ENCODE measurements around the gene ZFP82. TPM values are rescaled to one million over a fixed set of nuclear protein-coding genes. Genes with fewer than 3 reads are reported as not detected.

ZFP82 gene
- total and polyA plus RNA-seq, 4 experiments from 2014 or later = 8.2 to 12.3 (median 8.5) TPM

- Mint-ChIP-seq H3K9me3 (peaks cover 10 to 93% (median 70%) of the 10 kb centered on the region in 8 donors), H3K36me3 (peaks cover 78 to 86% of the 10 kb centered on the region in 2 donors), H3K4me1 (no peaks in the 10 kb centered on the region), H3K4me3 (peak overlapping the region in 1 of 8 donors; percentile 36), H3K27ac (no peak overlapping the region), H3K27me3 (no peaks in the 10 kb centered on the region)
- H3K4me3 ChIP-seq (ENCODE audit: low read length in 2 of 2) = no peak overlapping the region
- H3K27me3 ChIP-seq (ENCODE audit: insufficient read depth, low read length) = no peaks in the 10 kb centered on the region
- peaks cover 5 to 18% of the 10 kb centered on the region in 2 donors for H3K9me3 ChIP-seq (ENCODE audit: control insufficient read depth in 1 of 2, low read length in 2 of 2)
- DNase-seq = no peak
- POLR2A ChIA-PET (ENCODE audit: partially characterized antibody) = interaction anchor here (0.8 kb wide), 1 partner anchor 22 kb away, joined by 3 read pairs; no protein-coding TSS in a partner anchor
- intact Hi-C loops (cut with micrococcal nuclease) = no loop called here
- peaks cover 17% of the 10 kb centered on the region for H3K36me3 ChIP-seq (ENCODE audit: insufficient read depth, low read length)
- CTCF ChIA-PET (ENCODE audit: partially characterized antibody) = no interaction called here
- H3K27ac ChIP-seq (ENCODE audit: low read depth, low read length) = no peak overlapping the region
- no peaks in the 10 kb centered on the region for H3K4me1 ChIP-seq (ENCODE audit: insufficient read depth, low read length)
Observed at GRCh38 chr19:36401475-36401874, 17.0 kb downstream of the ZFP82 start.

GRCh38 chr19:36398571-36398970, 19.9 kb downstream of the ZFP82 start:
- intact Hi-C loops (cut with micrococcal nuclease) = no loop called here
- Histone ChIP-seq H3K4me3 (ENCODE audit: low read length in 2 of 2) (no peak overlapping the region), H3K27ac (ENCODE audit: low read depth, low read length) (no peak overlapping the region), H3K27me3 (ENCODE audit: insufficient read depth, low read length) (no peaks in the 10 kb centered on the region), H3K9me3 (ENCODE audit: control insufficient read depth in 1 of 2, low read length in 2 of 2) (peaks cover 5 to 29% of the 10 kb centered on the region in 2 donors), H3K4me1 (ENCODE audit: insufficient read depth, low read length) (no peaks in the 10 kb centered on the region), H3K36me3 (ENCODE audit: insufficient read depth, low read length) (peaks cover 2% of the 10 kb centered on the region)
- ChIA-PET CTCF (ENCODE audit: partially characterized antibody) (no interaction called here), POLR2A (ENCODE audit: partially characterized antibody) (interaction anchor here (1.1 kb wide), 1 partner anchor 184 kb away, joined by 3 read pairs; the partner anchor contains the start of gene ZNF565)
- no peak overlapping the region for H3K4me3 Mint-ChIP-seq
- no peak overlapping the region for H3K27ac Mint-ChIP-seq
- H3K27me3 Mint-ChIP-seq = no peaks in the 10 kb centered on the region
- peaks cover 0 to 2% (median 0%) of the 10 kb centered on the region in 4 donors for H3K4me1 Mint-ChIP-seq
- peaks cover 73 to 77% of the 10 kb centered on the region in 2 donors for H3K36me3 Mint-ChIP-seq
- no peak for DNase-seq
- peaks cover 3 to 93% (median 71%) of the 10 kb centered on the region in 8 donors for H3K9me3 Mint-ChIP-seq

GRCh38 chr19:36392916-36393673, 25.3 kb downstream of the ZFP82 start:
- no peaks in the 10 kb centered on the region for H3K27me3 Mint-ChIP-seq
- peaks cover 5 to 92% (median 75%) of the 10 kb centered on the region in 8 donors for H3K9me3 Mint-ChIP-seq
- Histone ChIP-seq H3K27me3 (ENCODE audit: insufficient read depth, low read length) (no peaks in the 10 kb centered on the region), H3K36me3 (ENCODE audit: insufficient read depth, low read length) (peaks cover 5% of the 10 kb centered on the region), H3K9me3 (ENCODE audit: control insufficient read depth in 1 of 2, low read length in 2 of 2) (peaks cover 5 to 43% of the 10 kb centered on the region in 2 donors), H3K27ac (ENCODE audit: low read depth, low read length) (no peak overlapping the region), H3K4me1 (ENCODE audit: insufficient read depth, low read length) (no peaks in the 10 kb centered on the region), H3K4me3 (ENCODE audit: low read length in 2 of 2) (peak overlapping the region in 1 of 2 donors; percentile 0)
- CTCF ChIA-PET (ENCODE audit: partially characterized antibody) = no interaction called here
- no peak overlapping the region for H3K27ac Mint-ChIP-seq
- H3K4me3 Mint-ChIP-seq = no peak overlapping the region
- H3K36me3 Mint-ChIP-seq = peaks cover 55% of the 10 kb centered on the region in 2 donors
- intact Hi-C loops (cut with micrococcal nuclease) = no loop called here
- H3K4me1 Mint-ChIP-seq = peaks cover 0 to 2% (median 0%) of the 10 kb centered on the region in 4 donors
- POLR2A ChIA-PET (ENCODE audit: partially characterized antibody) = no interaction called here
- DNase-seq = no peak

- intact Hi-C loops (cut with micrococcal nuclease) = loop anchor here (1.0 to 5.0 kb wide), 11 partner anchors 39 to 1400 kb away; partner anchors contain the start of genes ZFP82, ZNF146, ZNF260 and ZNF420
- H3K9me3 Mint-ChIP-seq = peaks cover 0 to 36% (median 17%) of the 10 kb centered on the region in 8 donors
- H3K36me3 Mint-ChIP-seq = peaks cover 7 to 21% of the 10 kb centered on the region in 2 donors
- H3K4me3 Mint-ChIP-seq = peak overlapping the region; percentile 75 to 96 (median 94)
- ChIA-PET CTCF (ENCODE audit: partially characterized antibody) (interaction anchor here (0.9 to 1.9 kb wide), 2 partner anchors 699 to 702 kb away, joined by 3 to 4 read pairs; partner anchors contain the start of gene ZNF420), POLR2A (ENCODE audit: partially characterized antibody) (interaction anchor here (0.5 to 2.5 kb wide), 17 partner anchors 17 to 1127 kb away, joined by 3 to 18 read pairs (median 4); partner anchors contain the start of genes ZNF146, ZNF260, ZNF382 and ZNF420)
- peaks cover 13 to 34% (median 18%) of the 10 kb centered on the region in 4 donors for H3K4me1 Mint-ChIP-seq
- no peaks in the 10 kb centered on the region for H3K9me3 ChIP-seq (ENCODE audit: control insufficient read depth in 1 of 2, low read length in 2 of 2)
- peaks cover 18% of the 10 kb centered on the region for H3K4me1 ChIP-seq (ENCODE audit: insufficient read depth, low read length)
- H3K4me3 ChIP-seq (ENCODE audit: low read length in 2 of 2) = peak overlapping the region; percentile 76 to 87
- no peaks in the 10 kb centered on the region for H3K36me3 ChIP-seq (ENCODE audit: insufficient read depth, low read length)
- H3K27ac ChIP-seq (ENCODE audit: low read depth, low read length) = peak overlapping the region; percentile 76
- DNase-seq = no peak
- H3K27me3 ChIP-seq (ENCODE audit: insufficient read depth, low read length) = no peaks in the 10 kb centered on the region
- no peaks in the 10 kb centered on the region for H3K27me3 Mint-ChIP-seq
- H3K27ac Mint-ChIP-seq = peak overlapping the region in 4 of 7 donors; percentile 22 to 95 (median 59)
Observed at GRCh38 chr19:36379510-36379819, 39.0 kb downstream of the ZFP82 start.

- intact Hi-C loops (cut with micrococcal nuclease) = loop anchor here (1.0 to 5.0 kb wide), 12 partner anchors 39 to 1400 kb away; partner anchors contain the start of genes ZFP82, ZNF146, ZNF260 and ZNF382
- Mint-ChIP-seq H3K9me3 (peaks cover 0 to 35% (median 18%) of the 10 kb centered on the region in 8 donors), H3K4me3 (peak within 1 kb of the TSS; percentile 87 to 96 (median 94)), H3K27ac (peak within 1 kb of the TSS; percentile 81 to 97 (median 93)), H3K4me1 (peaks cover 13 to 34% (median 18%) of the 10 kb centered on the region in 4 donors), H3K36me3 (peaks cover 8 to 25% of the 10 kb centered on the region in 2 donors), H3K27me3 (no peaks in the 10 kb centered on the region)
- peak within 1 kb of the TSS; percentile 76 for H3K27ac ChIP-seq (ENCODE audit: low read depth, low read length)
- peak within 1 kb of the TSS; percentile 76 to 87 for H3K4me3 ChIP-seq (ENCODE audit: low read length in 2 of 2)
- peak; percentile 92 to 96 (median 95) for DNase-seq
- ChIA-PET POLR2A (ENCODE audit: partially characterized antibody) (interaction anchor here (0.5 to 2.5 kb wide), 19 partner anchors 18 to 1215 kb away, joined by 3 to 18 read pairs (median 4); partner anchors contain the start of genes ZNF146, ZNF260, ZNF382 and ZNF420), CTCF (ENCODE audit: partially characterized antibody) (interaction anchor here (0.6 to 1.9 kb wide), 3 partner anchors 187 to 703 kb away, joined by 3 to 4 read pairs (median 3); partner anchors contain the start of gene ZNF420)
- H3K27me3 ChIP-seq (ENCODE audit: insufficient read depth, low read length) = no peaks in the 10 kb centered on the region
- H3K9me3 ChIP-seq (ENCODE audit: control insufficient read depth in 1 of 2, low read length in 2 of 2) = no peaks in the 10 kb centered on the region
- H3K36me3 ChIP-seq (ENCODE audit: insufficient read depth, low read length) = no peaks in the 10 kb centered on the region
- H3K4me1 ChIP-seq (ENCODE audit: insufficient read depth, low read length) = peaks cover 18% of the 10 kb centered on the region
Observed at GRCh38 chr19:36378625-36379509, 39.6 kb downstream of the ZFP82 start, which contains the start of gene ZFP14. Gene ZFP14, minus strand, starts transcription at chr19:36379201. Its CDS starts 11,309 bp downstream, at chr19:36367892.

- Histone ChIP-seq H3K27ac (ENCODE audit: low read depth, low read length) (no peak overlapping the region), H3K27me3 (ENCODE audit: insufficient read depth, low read length) (no peaks in the 10 kb centered on the region), H3K4me3 (ENCODE audit: low read length in 2 of 2) (peak overlapping the region in 1 of 2 donors; percentile 87), H3K36me3 (ENCODE audit: insufficient read depth, low read length) (no peaks in the 10 kb centered on the region), H3K4me1 (ENCODE audit: insufficient read depth, low read length) (peaks cover 18% of the 10 kb centered on the region), H3K9me3 (ENCODE audit: control insufficient read depth in 1 of 2, low read length in 2 of 2) (no peaks in the 10 kb centered on the region)
- Mint-ChIP-seq H3K4me1 (peaks cover 14 to 35% (median 19%) of the 10 kb centered on the region in 4 donors), H3K27ac (peak overlapping the region in 5 of 7 donors; percentile 81 to 95 (median 93)), H3K36me3 (peaks cover 15 to 33% of the 10 kb centered on the region in 2 donors), H3K9me3 (peaks cover 0 to 42% (median 18%) of the 10 kb centered on the region in 8 donors), H3K27me3 (no peaks in the 10 kb centered on the region), H3K4me3 (peak overlapping the region; percentile 87 to 96 (median 94))
- intact Hi-C loops (cut with micrococcal nuclease) = loop anchor here (1.0 to 5.0 kb wide), 4 partner anchors 163 to 1090 kb away; partner anchors contain the start of genes ZNF146, ZNF382, ZNF565 and ZNF569
- DNase-seq = no peak
- CTCF ChIA-PET (ENCODE audit: partially characterized antibody) = interaction anchor here (1.9 kb wide), 1 partner anchor 700 kb away, joined by 4 read pairs; the partner anchor contains the start of gene ZNF420
- POLR2A ChIA-PET (ENCODE audit: partially characterized antibody) = interaction anchor here (0.5 to 2.5 kb wide), 8 partner anchors 27 to 1217 kb away, joined by 4 to 18 read pairs (median 4); partner anchors contain the start of genes ZNF260, ZNF420, ZNF540 and ZNF566
Observed at GRCh38 chr19:36377541-36378178, 40.8 kb downstream of the ZFP82 start.

Measured in CD4-positive, alpha-beta memory T cell (primary cell).